PFSK-1 (cell line): Measurements from ENCODE around the gene BMP2K.

Source experiments
- FOXP2 ChIP-seq: optimal IDR thresholded peaks from 2 replicates; pipeline ENCODE3; 2011; ENCODE audit warnings: borderline replicate concordance, control low read depth, inconsistent platforms; ENCODE audit not compliant: insufficient read depth; ENCODE audit errors: extremely low read length, extremely low read depth
- POLR2AphosphoS5 ChIP-seq: IDR thresholded peaks from 2 replicates; pipeline ENCODE4 v1.6.1; 2012; ENCODE audit warnings: low read depth, mild to moderate bottlenecking, control low read depth, low read length, moderate library complexity
- SIN3A ChIP-seq: IDR thresholded peaks from 2 replicates; pipeline ENCODE4 v1.6.1; 2012; ENCODE audit warnings: mild to moderate bottlenecking, low read length, moderate library complexity, borderline replicate concordance; ENCODE audit not compliant: insufficient read depth
- TAF1 ChIP-seq: IDR thresholded peaks from 2 replicates; pipeline ENCODE4 v1.6.1; 2012; ENCODE audit warnings: low read length, control low read depth, borderline replicate concordance; ENCODE audit not compliant: insufficient read depth
- TF ChIP-seq, protein P1 (sequence below), 2 experiments: IDR thresholded peaks; 2 replicates each; pipeline versions ENCODE4 v1.6.1 to v1.8.0; 2011 to 2012; ENCODE audit warnings: low read depth in 2 of 2, low read length in 2 of 2, control low read depth in 1 of 2, inconsistent platforms in 1 of 2, mild to moderate bottlenecking in 1 of 2, moderate library complexity in 1 of 2; ENCODE audit not compliant: insufficient read depth in 1 of 2

BMP2K gene

GRCh38 chr4:78809295-78809694 is 33.1 kb downstream of the BMP2K start:
- TF ChIP-seq, protein P1, sequence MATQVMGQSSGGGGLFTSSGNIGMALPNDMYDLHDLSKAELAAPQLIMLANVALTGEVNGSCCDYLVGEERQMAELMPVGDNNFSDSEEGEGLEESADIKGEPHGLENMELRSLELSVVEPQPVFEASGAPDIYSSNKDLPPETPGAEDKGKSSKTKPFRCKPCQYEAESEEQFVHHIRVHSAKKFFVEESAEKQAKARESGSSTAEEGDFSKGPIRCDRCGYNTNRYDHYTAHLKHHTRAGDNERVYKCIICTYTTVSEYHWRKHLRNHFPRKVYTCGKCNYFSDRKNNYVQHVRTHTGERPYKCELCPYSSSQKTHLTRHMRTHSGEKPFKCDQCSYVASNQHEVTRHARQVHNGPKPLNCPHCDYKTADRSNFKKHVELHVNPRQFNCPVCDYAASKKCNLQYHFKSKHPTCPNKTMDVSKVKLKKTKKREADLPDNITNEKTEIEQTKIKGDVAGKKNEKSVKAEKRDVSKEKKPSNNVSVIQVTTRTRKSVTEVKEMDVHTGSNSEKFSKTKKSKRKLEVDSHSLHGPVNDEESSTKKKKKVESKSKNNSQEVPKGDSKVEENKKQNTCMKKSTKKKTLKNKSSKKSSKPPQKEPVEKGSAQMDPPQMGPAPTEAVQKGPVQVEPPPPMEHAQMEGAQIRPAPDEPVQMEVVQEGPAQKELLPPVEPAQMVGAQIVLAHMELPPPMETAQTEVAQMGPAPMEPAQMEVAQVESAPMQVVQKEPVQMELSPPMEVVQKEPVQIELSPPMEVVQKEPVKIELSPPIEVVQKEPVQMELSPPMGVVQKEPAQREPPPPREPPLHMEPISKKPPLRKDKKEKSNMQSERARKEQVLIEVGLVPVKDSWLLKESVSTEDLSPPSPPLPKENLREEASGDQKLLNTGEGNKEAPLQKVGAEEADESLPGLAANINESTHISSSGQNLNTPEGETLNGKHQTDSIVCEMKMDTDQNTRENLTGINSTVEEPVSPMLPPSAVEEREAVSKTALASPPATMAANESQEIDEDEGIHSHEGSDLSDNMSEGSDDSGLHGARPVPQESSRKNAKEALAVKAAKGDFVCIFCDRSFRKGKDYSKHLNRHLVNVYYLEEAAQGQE (IDR thresholded peaks at IDR 0.05; ENCODE audit: insufficient read depth in 1 of 2, low read depth in 2 of 2, low read length in 2 of 2), result no peak
- TF ChIP-seq TAF1 (no peak), SIN3A (no peak), FOXP2 (no peak), POLR2AphosphoS5 (no peak)

DNA sequence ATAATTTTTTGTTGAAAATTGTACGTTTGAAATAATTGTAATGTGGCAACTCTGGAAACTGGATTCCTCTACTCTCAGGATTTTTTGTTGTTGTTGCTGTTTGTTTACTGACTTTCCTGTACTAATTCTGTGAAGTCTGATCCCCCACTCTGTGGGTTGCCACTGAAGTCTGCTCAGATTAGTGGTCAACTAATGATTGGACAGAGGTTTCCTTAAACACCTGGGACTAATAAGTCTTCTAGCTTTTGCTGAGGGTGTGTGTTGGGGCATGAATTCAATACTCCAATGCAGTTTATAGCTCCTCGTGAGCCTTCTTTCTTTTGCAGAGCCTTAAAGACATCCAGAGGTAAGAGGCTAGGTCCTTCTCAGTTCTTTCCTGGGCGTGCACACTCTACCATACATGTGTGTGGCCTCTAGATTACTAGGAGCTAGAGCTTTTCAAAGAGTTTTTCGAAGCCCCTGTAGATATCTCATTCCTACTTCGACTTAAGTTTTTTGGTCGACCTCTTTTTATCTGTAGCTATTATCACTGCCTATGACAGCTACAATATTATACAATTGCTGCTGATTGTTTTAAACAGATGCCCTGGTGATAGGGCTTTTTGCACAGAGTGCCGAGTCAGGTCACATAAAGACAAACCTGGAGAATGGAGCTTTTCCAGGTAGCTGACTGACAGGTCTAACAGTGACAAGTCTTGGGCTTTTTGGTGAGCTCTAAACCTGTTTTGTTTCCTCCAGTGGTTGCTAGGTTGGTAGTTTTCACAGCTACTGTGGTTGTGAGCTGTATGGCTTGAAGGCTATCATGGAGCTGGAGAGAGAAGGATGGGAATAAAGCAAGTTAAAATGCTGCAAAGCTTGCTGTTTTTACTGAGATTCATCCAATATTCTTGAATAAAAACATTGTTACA is 34.0 kb downstream of the BMP2K start:
- TF ChIP-seq POLR2AphosphoS5 (no peak), TAF1 (no peak), SIN3A (no peak), FOXP2 (no peak)
- TF ChIP-seq, protein P1 (IDR thresholded peaks at IDR 0.05; ENCODE audit: insufficient read depth in 1 of 2, low read depth in 2 of 2, low read length in 2 of 2), result no peak

GRCh38 chr4:78811034-78811433 is 34.9 kb downstream of the BMP2K start:
- no peak for TF ChIP-seq TAF1

GRCh38 chr4:78818530-78819079 is 42.5 kb downstream of the BMP2K start:
- TF ChIP-seq TAF1 (no peak), FOXP2 (no peak)
- TF ChIP-seq, protein P1 (IDR thresholded peaks at IDR 0.05; ENCODE audit: insufficient read depth in 1 of 2, low read depth in 2 of 2, low read length in 2 of 2), result no peak

- no peak for TF ChIP-seq FOXP2
- TF ChIP-seq, protein P1 (IDR thresholded peaks at IDR 0.05; ENCODE audit: insufficient read depth in 1 of 2, low read depth in 2 of 2, low read length in 2 of 2), result no peak
These were observed 47.9 kb downstream of the BMP2K start for GRCh38 chr4:78824001-78824400.
